Fibroblast of mammary gland (primary cell): ENCODE results near the gene PRKCZ.

Experiments used
- DNase-seq: peaks from one replicate; pipeline ENCODE4 v3.0.0-alpha.2; 2010; ENCODE audit warnings: low read depth
- H3K4me3 ChIP-seq: 2 replicates; pipeline ENCODE4 v1.5.1; 2011; ENCODE audit warnings: low read depth, mild to moderate bottlenecking, low read length, moderate library complexity; ENCODE audit not compliant: control insufficient read depth
- CTCF ChIP-seq: conservative IDR thresholded peaks from 2 replicates; pipeline ENCODE4 v1.5.1; 2011; ENCODE audit warnings: low read depth, low read length, inconsistent platforms; ENCODE audit not compliant: control insufficient read depth, insufficient read depth

The PRKCZ gene

GRCh38 chr1:2232916-2233438 is 182.8 kb downstream of the PRKCZ start:
- DNase-seq: no peak
- no peak for TF ChIP-seq CTCF
- peak overlapping the region; percentile 60 for H3K4me3 ChIP-seq

- peak overlapping the region; percentile 16 for H3K4me3 ChIP-seq
- TF ChIP-seq CTCF: no peak
- no peak for DNase-seq
Observed at GRCh38 chr1:2233468-2233867, 183.3 kb downstream of the PRKCZ start.

- DNase-seq: peak; percentile 96
- H3K4me3 ChIP-seq: peak overlapping the region; percentile 16
- no peak for TF ChIP-seq CTCF
Observed at GRCh38 chr1:2233997-2234761, 184.0 kb downstream of the PRKCZ start.

GRCh38 chr1:2234762-2235113 is 184.5 kb downstream of the PRKCZ start:
- TF ChIP-seq CTCF: no peak
- H3K4me3 ChIP-seq: peak overlapping the region; percentile 4
- DNase-seq: no peak
